ENCODE data around the gene ERG28. TPM values are rescaled to one million over a fixed set of nuclear protein-coding genes. Genes with fewer than 3 reads are reported as not detected.
"Not testable (repeated sequence)": the region's sequence is repeated elsewhere in the genome, so short reads cannot be mapped to it uniquely, and the experiment has no call there.

The ERG28 gene
- 10 to 100 TPM; 19.4 to 21.2 TPM for total RNA-seq

- H3K4me1 Mint-ChIP-seq = peaks cover 9% of the 10 kb centered on the region
- peak within 1 kb of the TSS; percentile 98 for H3K4me3 Mint-ChIP-seq
- no peaks in the 10 kb centered on the region for H3K27me3 Mint-ChIP-seq
- peaks cover 45% of the 10 kb centered on the region for H3K36me3 Mint-ChIP-seq (ENCODE audit: low read depth)
- H3K9me3 Mint-ChIP-seq = no peaks in the 10 kb centered on the region
- ATAC-seq (replicated peaks) = peak; percentile 98
- peak within 1 kb of the TSS; percentile 97 for H3K27ac Mint-ChIP-seq
Measured at GRCh38 chr14:75660630-75661498, at the start of gene ERG28, which contains the start of gene TTLL5. Gene ERG28, minus strand, starts transcription at chr14:75660876. Its CDS starts 3,374 bp downstream, at chr14:75657502. Gene TTLL5, plus strand, starts transcription at chr14:75661246. Its CDS starts 1,904 bp downstream, at chr14:75663150.

- H3K27me3 Mint-ChIP-seq = no peaks in the 10 kb centered on the region
- peak; percentile 70 for ATAC-seq (replicated peaks)
- peaks cover 36% of the 10 kb centered on the region for H3K36me3 Mint-ChIP-seq (ENCODE audit: low read depth)
- no peaks in the 10 kb centered on the region for H3K9me3 Mint-ChIP-seq
- H3K4me3 Mint-ChIP-seq = no peak overlapping the region
- H3K4me1 Mint-ChIP-seq = peaks cover 6% of the 10 kb centered on the region
- no peak overlapping the region for H3K27ac Mint-ChIP-seq
Measured at GRCh38 chr14:75709207-75709812, 48.6 kb upstream of the ERG28 start.

- Mint-ChIP-seq H3K36me3 (ENCODE audit: low read depth) (peaks cover 66% of the 10 kb centered on the region), H3K27me3 (no peaks in the 10 kb centered on the region), H3K27ac (no peak overlapping the region), H3K9me3 (no peaks in the 10 kb centered on the region), H3K4me1 (peaks cover 6% of the 10 kb centered on the region), H3K4me3 (no peak overlapping the region)
- peak; percentile 55 for ATAC-seq (replicated peaks)
Measured at GRCh38 chr14:75705014-75705413, 44.3 kb upstream of the ERG28 start.

GRCh38 chr14:75703467-75703866 lies 42.8 kb upstream of the ERG28 start:
- Mint-ChIP-seq H3K4me1 (peaks cover 6% of the 10 kb centered on the region), H3K27me3 (no peaks in the 10 kb centered on the region), H3K4me3 (no peak overlapping the region), H3K27ac (no peak overlapping the region), H3K9me3 (no peaks in the 10 kb centered on the region), H3K36me3 (ENCODE audit: low read depth) (peaks cover 72% of the 10 kb centered on the region)
- no peak for ATAC-seq (replicated peaks)

- ATAC-seq (replicated peaks) = no peak
- H3K36me3 Mint-ChIP-seq (ENCODE audit: low read depth) = peaks cover 72% of the 10 kb centered on the region
- peaks cover 6% of the 10 kb centered on the region for H3K4me1 Mint-ChIP-seq
- no peaks in the 10 kb centered on the region for H3K27me3 Mint-ChIP-seq
- no peak overlapping the region for H3K4me3 Mint-ChIP-seq
- no peaks in the 10 kb centered on the region for H3K9me3 Mint-ChIP-seq
- no peak overlapping the region for H3K27ac Mint-ChIP-seq
Measured at GRCh38 chr14:75702616-75703261, 42.1 kb upstream of the ERG28 start.

GRCh38 chr14:75702122-75702521 lies 41.4 kb upstream of the ERG28 start:
- Mint-ChIP-seq H3K4me1 (peaks cover 6% of the 10 kb centered on the region), H3K4me3 (no peak overlapping the region), H3K36me3 (ENCODE audit: low read depth) (peaks cover 68% of the 10 kb centered on the region), H3K9me3 (no peaks in the 10 kb centered on the region), H3K27me3 (no peaks in the 10 kb centered on the region), H3K27ac (no peak overlapping the region)
- ATAC-seq (replicated peaks) = no peak

GRCh38 chr14:75700295-75700694 lies 39.6 kb upstream of the ERG28 start:
- Mint-ChIP-seq H3K9me3 (no peaks in the 10 kb centered on the region), H3K27me3 (no peaks in the 10 kb centered on the region), H3K36me3 (ENCODE audit: low read depth) (peaks cover 82% of the 10 kb centered on the region), H3K4me3 (no peak overlapping the region), H3K27ac (no peak overlapping the region), H3K4me1 (peaks cover 6% of the 10 kb centered on the region)
- ATAC-seq (replicated peaks) = no peak

GRCh38 chr14:75699331-75699730 lies 38.7 kb upstream of the ERG28 start:
- peaks cover 85% of the 10 kb centered on the region for H3K36me3 Mint-ChIP-seq (ENCODE audit: low read depth)

GRCh38 chr14:75697918-75698317 lies 37.2 kb upstream of the ERG28 start:
- no peak for ATAC-seq (replicated peaks)
- Mint-ChIP-seq H3K4me1 (no peaks in the 10 kb centered on the region), H3K4me3 (no peak overlapping the region)

More at GRCh38 chr14:75699331-75699730, 38.7 kb upstream of the ERG28 start:
- H3K27ac Mint-ChIP-seq = no peak overlapping the region
- H3K9me3 Mint-ChIP-seq = peaks cover 3% of the 10 kb centered on the region
- no peak for ATAC-seq (replicated peaks)
- no peaks in the 10 kb centered on the region for H3K4me1 Mint-ChIP-seq
- no peak overlapping the region for H3K4me3 Mint-ChIP-seq
- no peaks in the 10 kb centered on the region for H3K27me3 Mint-ChIP-seq

GRCh38 chr14:75697386-75697785 lies 36.7 kb upstream of the ERG28 start:
- ATAC-seq (replicated peaks) = no peak
- no peaks in the 10 kb centered on the region for H3K4me1 Mint-ChIP-seq
- H3K36me3 Mint-ChIP-seq (ENCODE audit: low read depth) = peaks cover 90% of the 10 kb centered on the region
- H3K9me3 Mint-ChIP-seq = peaks cover 8% of the 10 kb centered on the region
- no peak overlapping the region for H3K4me3 Mint-ChIP-seq
- H3K27me3 Mint-ChIP-seq = no peaks in the 10 kb centered on the region
- H3K27ac Mint-ChIP-seq = no peak overlapping the region

More at GRCh38 chr14:75697918-75698317, 37.2 kb upstream of the ERG28 start:
- Mint-ChIP-seq H3K36me3 (ENCODE audit: low read depth) (peaks cover 90% of the 10 kb centered on the region), H3K9me3 (peaks cover 3% of the 10 kb centered on the region), H3K27ac (peak overlapping the region; percentile 58), H3K27me3 (no peaks in the 10 kb centered on the region)

- not testable (repeated sequence) for H3K4me3 Mint-ChIP-seq; H3K9me3 Mint-ChIP-seq; ATAC-seq (replicated peaks); H3K4me1 Mint-ChIP-seq; H3K27me3 Mint-ChIP-seq; H3K27ac Mint-ChIP-seq
- peaks cover 88% of the 10 kb centered on the region for H3K36me3 Mint-ChIP-seq (ENCODE audit: low read depth)
Measured at GRCh38 chr14:75695025-75695424, 34.3 kb upstream of the ERG28 start.

- peak; percentile 26 for ATAC-seq (replicated peaks)
- H3K36me3 Mint-ChIP-seq (ENCODE audit: low read depth) = peaks cover 55% of the 10 kb centered on the region
- no peaks in the 10 kb centered on the region for H3K27me3 Mint-ChIP-seq
- H3K9me3 Mint-ChIP-seq = peaks cover 8% of the 10 kb centered on the region
- H3K4me3 Mint-ChIP-seq = no peak overlapping the region
- H3K4me1 Mint-ChIP-seq = peaks cover 9% of the 10 kb centered on the region
- peak overlapping the region; percentile 57 for H3K27ac Mint-ChIP-seq
Measured at GRCh38 chr14:75690010-75690409, 29.3 kb upstream of the ERG28 start.

- no peak overlapping the region for H3K4me3 Mint-ChIP-seq
- ATAC-seq (replicated peaks) = no peak
- H3K36me3 Mint-ChIP-seq (ENCODE audit: low read depth) = peaks cover 55% of the 10 kb centered on the region
- peaks cover 5% of the 10 kb centered on the region for H3K9me3 Mint-ChIP-seq
- peak overlapping the region; percentile 48 for H3K27ac Mint-ChIP-seq
- peaks cover 9% of the 10 kb centered on the region for H3K4me1 Mint-ChIP-seq
- no peaks in the 10 kb centered on the region for H3K27me3 Mint-ChIP-seq
Measured at GRCh38 chr14:75689012-75689411, 28.3 kb upstream of the ERG28 start.

GRCh38 chr14:75685910-75686309 lies 25.2 kb upstream of the ERG28 start:
- no peak overlapping the region for H3K27ac Mint-ChIP-seq
- no peaks in the 10 kb centered on the region for H3K27me3 Mint-ChIP-seq
- peaks cover 56% of the 10 kb centered on the region for H3K36me3 Mint-ChIP-seq (ENCODE audit: low read depth)
- no peak overlapping the region for H3K4me3 Mint-ChIP-seq
- ATAC-seq (replicated peaks) = no peak
- H3K9me3 Mint-ChIP-seq = no peaks in the 10 kb centered on the region
- peaks cover 9% of the 10 kb centered on the region for H3K4me1 Mint-ChIP-seq

Data from activated T-helper 17 cell treated with anti-CD3 and anti-CD28 coated beads, Interleukin-2, amount 50 U/mL, for 72 hours (primary cell).